Activated CD8-positive, alpha-beta memory T cell treated with anti-CD3 and anti-CD28 coated beads, Interleukin-2, amount 50 U/mL, for 1 hour (primary cell): Measurements from ENCODE around the gene ZBTB16.

Experiments used
- DNase-seq: peaks from one replicate; pipeline ENCODE4 v3.0.0-alpha.2; 2020; ENCODE audit errors: extremely low read depth

Gene ZBTB16

DNA sequence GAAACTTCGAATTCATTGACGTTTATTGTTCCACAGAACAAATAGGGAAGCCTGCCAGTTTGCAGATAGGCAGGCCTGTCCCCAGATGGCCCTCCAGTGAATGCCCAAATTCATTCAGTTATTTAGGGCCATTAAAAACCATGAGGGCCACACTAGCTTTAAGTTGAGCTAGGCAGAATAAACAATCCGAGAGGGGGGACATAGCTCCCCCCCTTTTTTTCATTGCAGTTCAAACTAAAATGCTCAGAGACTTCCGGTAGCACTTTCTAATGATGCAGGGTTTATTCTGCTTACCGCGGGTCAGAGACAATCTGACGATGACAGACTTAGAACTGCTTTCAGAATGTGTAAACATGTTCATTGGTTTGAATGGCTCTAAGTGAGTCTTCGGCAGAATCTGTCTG is 72.0 kb downstream of the ZBTB16 start:
- no peak for DNase-seq

DNA sequence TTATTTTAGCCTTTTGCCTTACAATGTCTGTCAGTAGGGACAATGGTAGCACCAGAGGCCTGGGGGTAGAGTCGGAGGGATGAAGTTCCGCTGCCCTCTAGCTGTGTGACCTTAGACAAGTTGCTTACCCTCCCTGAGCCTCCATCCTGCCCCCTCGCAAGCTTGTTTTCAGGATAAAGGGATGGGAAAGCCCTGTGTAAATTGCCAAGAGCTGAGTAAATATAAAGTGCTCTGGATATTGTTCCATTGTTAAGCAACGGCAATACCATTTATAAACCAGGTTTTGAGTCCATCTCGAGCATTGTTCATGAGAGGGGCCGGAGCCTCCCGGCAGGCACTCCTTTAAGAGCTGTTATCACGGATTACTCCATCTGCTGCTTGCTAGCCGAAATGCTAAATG is 72.9 kb downstream of the ZBTB16 start:
- no peak for DNase-seq

GRCh38 chr11:114132944-114133394 is 73.5 kb downstream of the ZBTB16 start:
- DNase-seq = no peak

DNA sequence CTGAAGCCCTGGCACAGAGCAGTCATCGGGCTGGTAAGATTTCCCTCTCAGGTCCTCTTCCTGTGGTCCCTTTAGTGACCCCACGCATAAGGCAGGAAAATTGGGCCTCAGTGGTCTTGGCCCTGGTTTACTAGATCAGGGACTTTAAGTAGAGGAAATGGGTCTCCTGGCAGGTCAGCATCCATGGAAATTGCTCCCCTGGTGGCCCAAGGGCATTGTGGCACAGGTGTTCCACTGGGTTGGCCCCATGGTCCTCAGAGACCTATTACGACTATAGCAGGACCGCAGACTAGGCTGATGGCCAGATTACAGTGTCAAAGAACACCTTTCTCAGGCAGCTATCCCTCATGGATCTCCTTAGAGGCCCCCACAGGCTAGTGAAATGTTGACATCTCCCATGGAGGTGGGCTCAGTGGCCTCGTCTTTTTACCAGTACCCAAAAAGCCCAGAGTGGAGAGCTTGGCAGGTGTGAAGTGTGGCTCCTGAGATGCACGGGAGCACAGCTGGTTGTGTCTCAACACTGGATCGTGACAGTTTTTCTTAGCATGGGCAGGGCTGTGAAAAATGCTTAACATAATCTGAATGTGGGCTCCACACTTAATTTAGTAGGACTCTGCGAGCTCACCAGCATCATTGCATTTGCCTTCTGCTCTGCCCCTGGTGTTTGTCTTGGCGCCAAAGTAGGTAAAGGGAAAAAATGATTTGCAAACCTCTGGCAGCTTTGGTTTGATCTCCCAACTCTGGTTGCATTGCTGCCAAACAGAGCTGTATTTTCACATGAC is 74.2 kb downstream of the ZBTB16 start:
- no peak for DNase-seq

GRCh38 chr11:114134870-114135269 is 75.4 kb downstream of the ZBTB16 start:
- DNase-seq = no peak

- no peak for DNase-seq
These were observed 76.2 kb downstream of the ZBTB16 start for GRCh38 chr11:114135737-114136151.

DNA sequence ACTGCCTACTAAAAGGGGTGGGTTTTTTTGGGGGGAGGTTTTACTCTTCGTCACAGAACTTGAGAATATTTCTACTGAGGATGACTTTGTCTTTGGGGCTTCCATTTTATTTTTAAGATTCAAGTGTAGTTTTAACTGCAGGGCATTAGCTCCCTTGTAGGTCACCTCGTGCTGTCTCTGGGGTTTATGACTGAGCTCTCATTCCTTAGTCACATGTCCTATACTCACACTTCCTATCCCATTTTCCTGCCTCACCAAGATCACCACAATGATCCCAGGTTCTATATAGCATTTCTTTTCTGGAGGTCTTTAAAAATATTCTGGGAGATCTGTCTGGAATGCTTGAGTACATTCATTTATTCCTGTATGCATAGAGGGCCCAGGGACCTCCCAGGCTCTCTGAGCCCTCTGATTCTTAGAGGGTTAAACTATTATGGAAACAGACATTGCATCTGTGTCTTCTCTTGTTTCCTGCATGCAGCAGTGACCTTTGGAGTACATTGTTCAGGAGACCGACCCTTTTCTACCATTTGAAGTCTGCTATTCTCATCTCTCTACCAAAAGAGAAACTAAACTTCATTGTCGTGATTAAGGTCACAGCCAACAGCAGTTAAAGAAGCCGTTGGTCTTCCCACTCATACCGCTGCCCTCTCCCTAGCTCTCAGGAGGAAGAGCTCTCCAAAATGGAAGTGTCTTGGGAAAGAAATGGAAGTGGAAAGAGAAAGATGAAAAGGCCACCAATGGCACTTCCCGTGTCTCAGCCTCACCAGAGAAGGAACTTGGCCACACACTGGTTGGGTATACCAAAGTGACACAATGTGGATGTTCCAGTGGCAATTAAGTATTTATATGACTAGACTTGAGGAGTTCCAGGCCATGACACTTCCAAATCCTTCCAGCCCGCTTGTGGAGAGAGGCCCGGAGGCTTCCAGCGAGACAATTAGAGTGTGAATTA is 77.5 kb downstream of the ZBTB16 start:
- DNase-seq = no peak

- no peak for DNase-seq
These were observed 78.3 kb downstream of the ZBTB16 start for GRCh38 chr11:114137838-114138237.

- DNase-seq = no peak
These were observed 78.9 kb downstream of the ZBTB16 start for GRCh38 chr11:114138411-114138810.

DNA sequence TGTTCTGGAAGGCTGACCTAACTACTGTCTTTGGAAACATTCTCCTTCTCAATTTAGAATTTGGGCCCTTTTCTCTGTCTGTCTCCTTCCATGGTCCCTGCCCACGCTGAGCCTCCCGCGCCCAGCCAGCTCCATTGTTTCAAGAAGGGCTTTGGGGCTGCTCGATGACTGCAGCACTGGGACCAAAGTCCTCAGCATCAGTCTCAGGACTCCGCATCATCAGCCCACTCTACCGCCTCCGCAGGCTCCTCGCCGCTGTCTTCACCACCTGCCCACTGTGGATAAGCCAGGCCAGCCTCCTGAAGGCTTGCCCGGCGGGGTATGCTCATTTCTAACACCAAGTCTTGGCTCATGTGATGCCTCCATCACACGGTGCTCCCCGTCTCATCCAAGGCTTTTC is 81.3 kb downstream of the ZBTB16 start:
- no peak for DNase-seq

DNA sequence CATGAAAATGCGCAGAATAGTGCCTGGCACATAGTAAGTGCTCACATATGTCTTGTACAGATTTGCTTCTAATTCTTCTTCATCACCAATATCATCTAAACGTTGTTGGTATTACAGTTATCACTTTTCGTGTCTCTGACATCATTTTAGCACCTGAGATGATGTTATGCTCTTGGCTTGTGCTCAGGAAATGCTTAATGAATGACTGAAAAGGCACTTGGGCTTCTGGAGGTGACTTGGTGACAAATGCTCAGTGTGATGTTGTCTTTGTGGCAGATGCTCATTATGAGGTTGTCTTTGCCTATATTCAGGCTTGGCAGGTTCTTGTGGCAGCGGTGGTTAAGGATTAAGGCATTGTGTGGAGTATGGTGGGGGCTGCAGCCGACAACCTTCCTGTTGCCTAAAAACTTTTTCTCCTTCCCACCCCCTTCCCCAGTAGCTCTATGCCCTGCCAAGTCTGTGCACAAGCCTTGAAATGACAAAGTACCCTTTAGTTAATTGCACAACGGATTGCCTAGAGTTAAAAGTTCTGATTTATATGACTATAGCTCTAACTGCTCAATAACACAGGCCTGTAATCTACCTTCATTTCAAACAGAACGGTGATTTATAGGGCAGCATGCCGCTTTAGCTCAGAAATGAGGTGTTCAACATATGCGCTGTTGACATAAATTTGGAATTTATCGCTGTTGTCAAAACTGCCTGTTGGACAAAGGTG is 82.5 kb downstream of the ZBTB16 start:
- no peak for DNase-seq

GRCh38 chr11:114142707-114143106 is 83.2 kb downstream of the ZBTB16 start:
- no peak for DNase-seq

DNA sequence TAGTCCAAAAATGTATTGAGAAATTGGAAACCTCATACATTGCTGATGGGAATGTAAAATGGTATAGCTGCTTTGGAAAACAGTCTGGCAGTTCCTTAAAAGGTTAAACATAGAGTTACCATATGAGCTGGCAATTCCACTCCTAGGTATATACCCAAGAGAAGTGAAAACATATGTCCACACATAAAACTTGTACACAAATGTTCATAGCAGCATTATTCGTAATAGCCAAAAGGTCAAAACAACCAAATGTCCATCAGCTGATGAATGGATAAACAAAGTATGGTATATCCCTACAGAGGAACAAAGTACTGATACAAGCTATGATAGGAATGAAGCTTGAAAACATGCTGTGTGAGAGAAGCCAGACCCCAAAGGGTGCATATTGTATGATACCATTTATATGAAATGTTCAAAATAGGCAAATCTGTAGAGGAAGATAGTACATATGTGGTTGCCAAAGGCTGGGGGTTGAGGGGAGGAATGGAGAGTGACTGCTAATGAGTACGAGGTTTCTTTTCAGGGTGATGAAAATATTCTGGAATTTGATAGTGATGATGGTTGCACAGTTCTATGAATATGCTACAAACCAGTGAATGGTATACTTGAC is 85.8 kb downstream of the ZBTB16 start:
- no peak for DNase-seq

DNA sequence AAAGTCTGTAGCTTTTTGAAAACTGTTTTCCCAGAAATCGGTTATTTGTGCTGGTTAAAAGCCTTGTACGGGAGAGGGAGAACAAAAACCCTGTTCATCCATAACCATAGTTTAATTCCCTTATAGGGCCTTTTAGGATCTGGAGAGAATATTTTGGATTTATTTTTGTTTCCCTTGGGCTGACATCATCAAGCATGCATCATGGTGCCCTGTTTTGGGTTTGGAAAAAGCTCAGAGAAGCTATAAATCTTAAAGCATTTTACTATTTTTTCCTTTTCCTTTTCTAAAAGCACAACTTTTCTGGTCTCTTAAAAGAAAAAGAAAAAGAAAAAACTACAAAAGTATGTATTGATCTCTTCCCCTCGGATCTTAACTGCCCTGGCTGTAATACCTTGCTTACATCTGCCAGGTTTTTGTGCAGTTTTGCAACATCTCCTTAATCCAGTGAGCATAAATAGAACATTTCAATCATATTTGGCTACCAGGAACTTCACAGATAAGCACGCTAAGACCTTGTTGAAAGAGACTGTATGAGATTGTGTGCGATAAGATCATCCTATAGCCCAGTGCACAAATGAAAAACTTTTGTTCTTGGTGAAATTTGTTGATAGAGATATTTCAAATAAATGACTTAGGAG is 88.0 kb downstream of the ZBTB16 start:
- no peak for DNase-seq

DNA sequence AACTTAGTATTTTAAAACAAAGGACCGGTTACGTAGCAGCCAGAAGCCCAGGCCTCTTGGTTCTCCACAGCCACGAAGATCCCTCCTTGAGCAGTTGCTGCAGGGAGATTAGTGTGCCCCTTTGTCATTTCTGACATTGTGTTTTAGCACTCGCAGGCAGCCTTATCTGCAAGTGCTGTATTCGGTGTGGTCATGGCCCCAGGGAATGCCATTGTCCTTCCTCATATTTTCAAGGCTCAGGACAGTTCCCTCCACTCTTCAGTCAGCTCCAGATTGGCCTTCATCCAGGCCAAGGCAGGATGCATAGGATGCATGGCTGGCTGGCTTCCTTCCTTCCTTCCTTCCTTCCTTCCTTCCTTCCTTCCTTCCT is 88.5 kb downstream of the ZBTB16 start:
- DNase-seq = no peak

- no peak for DNase-seq
These were observed 90.3 kb downstream of the ZBTB16 start for GRCh38 chr11:114149689-114150407.

- DNase-seq = no peak
These were observed 91.2 kb downstream of the ZBTB16 start for GRCh38 chr11:114150671-114151070.

DNA sequence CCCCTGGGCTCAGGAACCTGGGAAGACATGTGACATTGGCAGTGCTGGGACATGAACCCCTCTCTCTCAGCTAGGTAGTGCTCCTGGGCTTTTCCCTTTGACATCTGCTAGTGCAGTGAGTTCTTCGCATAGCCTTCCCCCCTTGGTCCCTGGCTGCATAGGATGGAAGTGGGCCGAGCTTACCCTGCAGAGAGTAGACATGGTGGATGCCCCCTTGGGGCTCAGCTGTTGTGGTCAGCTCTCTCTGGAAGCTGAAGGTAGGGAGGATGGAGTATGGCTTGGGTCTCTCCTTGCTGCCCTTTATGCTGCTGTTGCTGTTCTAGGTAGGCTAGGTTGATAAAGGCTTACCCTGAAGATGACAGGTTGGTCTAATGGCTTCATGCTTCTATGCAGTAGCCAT is 92.1 kb downstream of the ZBTB16 start:
- no peak for DNase-seq

- no peak for DNase-seq
These were observed 92.7 kb downstream of the ZBTB16 start for GRCh38 chr11:114152162-114152561.

GRCh38 chr11:114152785-114153184 is 93.3 kb downstream of the ZBTB16 start:
- DNase-seq = no peak

GRCh38 chr11:114153224-114153623 is 93.7 kb downstream of the ZBTB16 start:
- no peak for DNase-seq
